Activated CD8-positive, alpha-beta memory T cell treated with anti-CD3 and anti-CD28 coated beads for 4 hours (primary cell): ENCODE measurements around the gene HS6ST2.

ENCODE experiments used
- DNase-seq, 2 donors: peaks; one replicate each; pipeline ENCODE4 v3.0.0-alpha.2; 2020; ENCODE audit warnings: low read depth in 2 of 2

The HS6ST2 gene

DNA sequence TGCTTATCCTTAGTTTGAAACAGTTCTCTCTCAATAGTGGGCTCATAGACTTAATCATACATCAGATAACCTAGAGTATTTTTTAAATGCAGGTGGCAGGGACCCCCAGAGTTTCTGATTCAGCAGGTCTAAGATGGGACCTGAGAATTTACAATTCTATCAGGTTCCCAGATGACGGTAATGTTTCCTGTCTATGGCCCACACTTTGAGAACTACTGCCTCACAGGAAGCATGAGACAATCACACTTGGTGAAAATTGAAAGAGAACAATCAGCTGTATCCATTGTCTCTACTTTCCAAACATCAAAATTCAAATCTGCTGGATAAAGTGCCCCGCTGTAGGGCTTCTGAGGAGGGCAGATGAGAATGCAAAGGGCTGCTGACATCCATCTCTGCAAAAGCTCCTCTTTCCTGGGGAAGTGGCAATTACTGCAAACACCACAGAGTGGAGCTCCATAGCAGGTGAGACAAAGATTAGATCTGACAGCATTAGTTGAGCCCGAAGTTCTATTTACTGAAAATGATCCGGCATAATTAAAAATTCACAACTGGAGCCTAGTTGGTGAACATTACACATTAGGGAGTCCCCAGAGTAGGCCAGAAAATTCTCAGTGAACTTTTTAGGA is 281.8 kb downstream of the HS6ST2 start:
- DNase-seq = no peak

- DNase-seq = no peak
Measured at GRCh38 chrX:132676102-132676501, 282.3 kb downstream of the HS6ST2 start.

GRCh38 chrX:132673331-132673730 is 285.1 kb downstream of the HS6ST2 start:
- no peak for DNase-seq

- no peak for DNase-seq
Measured at GRCh38 chrX:132671229-132671641, 287.2 kb downstream of the HS6ST2 start.

- DNase-seq = no peak
Measured at GRCh38 chrX:132669142-132669541, 289.3 kb downstream of the HS6ST2 start.

DNA sequence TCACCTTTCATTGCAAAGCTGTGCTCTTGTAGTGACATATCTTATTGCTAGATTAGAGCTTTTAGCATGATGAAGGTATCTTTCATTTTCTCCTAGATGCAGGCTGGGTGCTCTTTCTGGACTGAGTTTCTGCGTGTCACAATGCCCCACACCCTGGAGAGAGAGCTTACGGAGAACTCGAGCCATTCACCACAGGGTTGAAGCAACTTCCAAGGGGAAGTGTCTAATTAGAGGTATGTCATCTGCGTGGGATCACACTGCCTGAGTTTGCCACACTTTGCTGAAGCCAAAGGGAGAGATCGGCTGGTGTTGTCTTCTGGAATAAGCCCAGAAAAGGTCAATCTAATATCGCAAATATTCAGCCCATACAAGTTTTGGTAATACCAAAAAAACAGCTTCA is 290.3 kb downstream of the HS6ST2 start:
- DNase-seq = no peak

- DNase-seq = no peak
Measured at GRCh38 chrX:132665676-132666075, 292.8 kb downstream of the HS6ST2 start.

DNA sequence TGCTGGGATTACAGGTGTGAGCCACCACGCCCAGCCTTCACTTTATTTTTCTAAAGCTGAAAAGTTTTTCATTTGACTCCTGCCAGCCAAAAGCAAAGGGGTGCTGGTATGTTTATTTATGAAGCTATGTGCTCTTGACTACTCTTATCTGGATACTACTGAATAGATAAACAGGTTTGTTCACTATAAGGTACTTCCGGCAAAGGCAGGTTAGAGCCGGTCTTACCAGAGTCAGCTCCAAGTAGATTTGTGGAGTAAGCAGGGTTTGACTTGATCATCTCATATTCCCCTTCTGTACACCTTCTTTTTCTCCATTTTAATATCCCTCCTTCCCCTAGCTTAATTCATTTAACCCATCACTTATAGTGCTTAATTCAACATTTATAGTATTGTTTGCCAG is 294.2 kb downstream of the HS6ST2 start:
- no peak for DNase-seq

- DNase-seq = no peak
Measured at GRCh38 chrX:132662844-132663243, 295.6 kb downstream of the HS6ST2 start.

GRCh38 chrX:132657876-132658275 is 300.6 kb downstream of the HS6ST2 start:
- no peak for DNase-seq

GRCh38 chrX:132652871-132653270 is 305.6 kb downstream of the HS6ST2 start:
- DNase-seq = no peak

DNA sequence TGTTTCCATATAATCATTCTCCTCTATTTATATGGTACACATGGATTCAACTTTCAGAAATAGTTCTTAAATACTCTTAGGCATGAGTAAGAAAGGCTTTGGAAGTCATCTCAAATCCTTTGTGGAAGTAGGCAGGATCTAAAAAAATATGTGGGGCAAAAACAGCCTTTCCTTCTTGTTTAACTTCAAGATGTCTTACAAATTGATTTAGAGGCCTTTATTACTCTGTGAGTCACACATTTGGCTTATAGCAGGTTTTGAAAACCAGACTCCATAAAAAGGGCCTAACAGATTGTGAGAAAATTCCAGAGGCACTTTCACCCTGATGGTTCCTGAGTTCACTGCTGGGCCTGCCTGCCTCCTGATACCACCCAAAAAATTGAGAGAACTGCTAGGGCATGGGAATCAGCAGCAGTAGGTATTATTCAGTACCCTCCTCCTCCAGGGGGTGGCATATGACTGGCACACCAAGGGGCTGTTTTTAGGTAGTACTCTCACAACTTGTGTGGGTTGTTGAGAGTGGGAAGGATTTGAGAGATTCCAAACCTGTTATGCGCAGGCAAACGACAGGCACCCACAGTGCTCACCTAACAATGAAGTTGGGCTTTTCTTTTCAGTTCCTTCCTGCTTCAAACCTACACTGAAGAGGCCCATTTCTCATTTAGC is 306.9 kb downstream of the HS6ST2 start:
- DNase-seq = no peak

DNA sequence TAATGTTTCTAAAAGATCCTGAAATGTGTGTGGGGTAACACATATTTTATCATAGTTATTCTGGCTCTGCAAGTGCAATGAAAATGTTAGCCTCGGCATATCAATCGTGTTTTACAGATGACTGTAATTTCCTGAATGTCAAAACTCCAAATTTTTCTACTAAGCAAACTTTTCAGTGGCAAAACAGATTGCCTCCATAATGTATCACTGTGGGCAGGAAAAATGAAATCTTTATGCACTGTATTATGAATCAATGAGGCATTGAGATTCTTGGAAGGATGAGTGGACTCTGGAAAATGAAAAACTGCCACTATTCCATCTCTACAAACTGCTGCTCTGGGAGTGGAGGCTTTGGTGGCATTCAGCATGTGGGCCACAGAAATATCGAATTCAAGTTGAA is 309.5 kb downstream of the HS6ST2 start:
- no peak for DNase-seq

DNA sequence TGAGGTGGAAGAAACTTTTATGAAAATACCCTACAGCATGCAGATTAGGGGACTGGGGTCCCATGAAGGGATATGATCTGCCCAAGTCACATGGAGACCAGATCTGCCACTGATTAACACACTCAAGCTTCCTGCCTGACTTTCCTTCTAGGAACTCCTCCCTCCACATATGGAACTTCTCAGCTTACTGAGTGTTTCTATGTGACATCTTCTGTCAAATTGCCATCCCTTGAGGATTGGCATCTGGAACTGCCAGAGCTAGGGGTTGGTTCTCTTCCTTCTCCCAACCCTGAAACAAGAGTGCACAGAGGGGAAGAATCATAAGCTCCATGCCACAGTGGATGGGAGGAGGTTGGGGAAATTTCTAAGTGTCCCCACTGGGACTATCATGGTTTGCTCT is 319.0 kb downstream of the HS6ST2 start:
- DNase-seq = no peak

GRCh38 chrX:132638313-132638712 is 320.1 kb downstream of the HS6ST2 start:
- DNase-seq = no peak

DNA sequence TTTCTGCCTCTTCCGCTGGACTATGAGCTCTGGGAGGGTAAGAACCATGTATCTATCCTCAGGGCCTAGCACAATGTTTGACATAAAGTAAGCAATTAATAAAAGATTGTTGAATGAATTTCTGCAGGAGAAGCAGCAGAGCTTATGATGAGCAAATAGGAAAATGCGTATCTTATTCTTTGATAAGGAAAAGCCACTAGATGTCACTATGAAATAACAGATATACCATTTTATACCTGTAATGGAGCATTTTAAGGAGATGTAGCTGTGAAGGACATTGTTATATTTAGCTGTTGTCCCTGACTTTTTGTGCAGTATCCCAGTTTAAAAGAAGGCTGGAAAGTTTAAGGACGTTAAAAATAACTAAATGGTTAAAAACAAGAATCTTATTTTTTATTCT is 322.3 kb downstream of the HS6ST2 start:
- no peak for DNase-seq

DNA sequence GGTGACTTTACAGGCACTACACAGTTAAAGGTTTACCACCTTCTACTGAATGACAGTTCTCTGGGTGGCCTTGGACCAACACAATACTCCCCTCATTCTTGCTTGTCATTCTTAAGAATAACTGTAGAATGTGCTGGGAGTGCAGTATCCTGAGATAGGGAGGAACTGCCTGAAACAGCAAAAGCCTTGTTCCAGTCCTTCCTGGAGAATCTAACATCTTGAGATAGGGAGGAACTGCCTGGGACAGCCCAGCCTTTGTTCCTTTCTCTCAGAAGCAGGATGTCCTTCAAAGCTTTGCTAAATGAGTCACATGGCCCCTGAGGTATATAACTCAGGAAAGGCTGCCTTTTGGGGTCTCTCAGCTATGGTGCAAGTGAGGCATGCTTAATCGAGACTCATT is 323.9 kb downstream of the HS6ST2 start:
- no peak for DNase-seq

GRCh38 chrX:132631579-132632232 is 326.7 kb downstream of the HS6ST2 start:
- no peak for DNase-seq

GRCh38 chrX:132624466-132624865 is 334.0 kb downstream of the HS6ST2 start:
- DNase-seq = no peak

GRCh38 chrX:132623942-132624341 is 334.5 kb downstream of the HS6ST2 start:
- no peak for DNase-seq

DNA sequence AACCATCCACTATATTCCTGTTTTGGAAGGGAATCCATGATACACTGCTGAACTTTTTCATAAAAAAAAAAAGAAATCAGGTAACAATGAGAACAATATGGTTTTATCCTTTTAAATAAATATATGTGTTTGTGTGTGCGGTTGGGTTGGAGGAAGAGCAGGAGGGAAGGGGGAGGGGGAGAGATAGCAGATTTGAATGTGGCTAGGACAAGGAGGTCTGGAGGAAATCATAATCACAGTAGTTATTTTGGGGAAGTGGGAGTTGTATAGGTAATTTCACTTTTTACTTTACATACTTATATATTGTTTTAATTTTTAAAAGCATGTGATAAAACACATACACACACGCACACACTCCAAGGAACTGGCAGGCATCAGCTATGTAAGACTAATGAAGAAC is 335.1 kb downstream of the HS6ST2 start:
- no peak for DNase-seq

GRCh38 chrX:132622130-132622529 is 336.3 kb downstream of the HS6ST2 start:
- peak in 1 of 2 donors; percentile 4 for DNase-seq

- no peak for DNase-seq
Measured at GRCh38 chrX:132618810-132619209, 339.6 kb downstream of the HS6ST2 start.
